CD14-positive monocyte (primary cell): Measurements from ENCODE around the gene C2orf81. TPM values are rescaled to one million over a fixed set of nuclear protein-coding genes. Genes with fewer than 3 reads are reported as not detected.
A peak's percentile ranks its signal among the peaks of the same experiment; 100 is the strongest.

Experiments
- DNase-seq, 3 donors: peaks; one replicate each; pipeline ENCODE4 v3.0.0-alpha.2; 2011 to 2022
- H2AFZ ChIP-seq: 2 replicates; pipeline ENCODE4 v1.6.0; 2012; ENCODE audit warnings: mild to moderate bottlenecking, low read depth, low read length, inconsistent platforms; ENCODE audit not compliant: insufficient read depth, poor library complexity, severe bottlenecking
- H3K27ac ChIP-seq, 2 donors: 1 replicate in 1 of 2; 2 replicates in 1 of 2; pipeline ENCODE4 v1.5.1; 2012 to 2013; ENCODE audit warnings: low read length in 2 of 2, control low read depth in 1 of 2, inconsistent platforms in 1 of 2, low read depth in 1 of 2, mild to moderate bottlenecking in 1 of 2
- H3K27me3 ChIP-seq, 2 donors: one replicate each; pipeline versions ENCODE4 v1.6.0 to v1.6.1; 2011 to 2013; ENCODE audit warnings: low read length in 2 of 2; ENCODE audit not compliant: control insufficient read depth in 2 of 2, insufficient read depth in 2 of 2
- H3K36me3 ChIP-seq, 2 donors: replicated peaks in 1 of 2; 1 replicate in 1 of 2; 2 replicates in 1 of 2; pipeline versions ENCODE4 v1.5.1 to v1.6.1; 2012 to 2013; ENCODE audit warnings: low read length in 2 of 2, control low read depth in 1 of 2, inconsistent platforms in 1 of 2, mild to moderate bottlenecking in 1 of 2; ENCODE audit not compliant: insufficient read depth in 2 of 2, control insufficient read depth in 1 of 2
- H3K4me1 ChIP-seq, 2 donors: 1 replicate in 1 of 2; 2 replicates in 1 of 2; pipeline versions ENCODE4 v1.5.1 to v1.6.1; 2012 to 2013; ENCODE audit warnings: low read length in 2 of 2, control low read depth in 1 of 2, inconsistent platforms in 1 of 2, mild to moderate bottlenecking in 1 of 2, moderate library complexity in 1 of 2; ENCODE audit not compliant: insufficient read depth in 2 of 2, control insufficient read depth in 1 of 2
- H3K4me2 ChIP-seq: replicated peaks from 2 replicates; pipeline ENCODE3; 2012; ENCODE audit warnings: low read length, moderate library complexity, mild to moderate bottlenecking; ENCODE audit not compliant: poor library complexity, severe bottlenecking; ENCODE audit errors: extremely low read depth
- H3K4me3 ChIP-seq, 3 experiments: fragments of 200-600 bp in 1 of 3; sonication (generic) in 1 of 3; replicated peaks in 1 of 3; 1 replicate in 2 of 3; 2 replicates in 1 of 3; pipeline ENCODE4 v1.5.1; 2011 to 2013; ENCODE audit warnings: low read length in 3 of 3, mild to moderate bottlenecking in 3 of 3, control low read depth in 2 of 3, low read depth in 2 of 3, inconsistent platforms in 1 of 3, moderate library complexity in 1 of 3
- H3K79me2 ChIP-seq: 2 replicates; pipeline ENCODE4 v1.6.0; 2012; ENCODE audit warnings: mild to moderate bottlenecking, control low read depth, inconsistent platforms, low read length, moderate library complexity; ENCODE audit not compliant: insufficient read depth
- H3K9ac ChIP-seq: 2 replicates; pipeline ENCODE4 v1.6.0; 2017; ENCODE audit warnings: low read length, mild to moderate bottlenecking; ENCODE audit not compliant: insufficient read depth, poor library complexity, severe bottlenecking
- H3K9me3 ChIP-seq, 2 donors: replicated peaks in 1 of 2; 1 replicate in 1 of 2; 2 replicates in 1 of 2; pipeline versions ENCODE4 v1.5.1 to v1.6.1; 2012 to 2013; ENCODE audit warnings: low read length in 2 of 2, control low read depth in 1 of 2; ENCODE audit not compliant: control insufficient read depth in 1 of 2, insufficient read depth in 1 of 2
- H4K20me1 ChIP-seq: 2 replicates; pipeline ENCODE4 v1.6.0; 2012; ENCODE audit warnings: mild to moderate bottlenecking, low read length, control low read depth, moderate library complexity; ENCODE audit not compliant: insufficient read depth
- H3K27ac Mint-ChIP-seq, 7 donors: one replicate each; pipeline ENCODE4 v1.8.0; 2020; ENCODE audit warnings: mild to moderate bottlenecking in 7 of 7, mixed read lengths in 7 of 7, moderate library complexity in 6 of 7, inconsistent platforms in 2 of 7
- H3K27me3 Mint-ChIP-seq, 3 donors: one replicate each; pipeline ENCODE4 v1.8.0; 2021 to 2022; ENCODE audit warnings: low read depth in 3 of 3, mild to moderate bottlenecking in 3 of 3, mixed read lengths in 3 of 3, moderate library complexity in 3 of 3, inconsistent platforms in 1 of 3
- H3K36me3 Mint-ChIP-seq, 2 donors: one replicate each; pipeline ENCODE4 v1.8.0; 2020; ENCODE audit warnings: mixed read lengths in 2 of 2, inconsistent platforms in 1 of 2, mild to moderate bottlenecking in 1 of 2
- H3K4me1 Mint-ChIP-seq: one replicate; pipeline ENCODE4 v1.8.0; 2020; ENCODE audit warnings: mild to moderate bottlenecking, mixed read lengths
- H3K4me3 Mint-ChIP-seq, 2 donors: one replicate each; pipeline ENCODE4 v1.8.0; 2020; ENCODE audit warnings: mild to moderate bottlenecking in 2 of 2, mixed read lengths in 2 of 2, moderate library complexity in 1 of 2
- H3K9me3 Mint-ChIP-seq, 7 donors: one replicate each; pipeline ENCODE4 v1.8.0; 2020 to 2022; ENCODE audit warnings: mixed read lengths in 7 of 7, mild to moderate bottlenecking in 6 of 7, moderate library complexity in 6 of 7, inconsistent platforms in 2 of 7
- WGBS: methylation state at CpG from one replicate; pipeline ENCODE4 v1.1.5; 2013; ENCODE audit warnings: missing lambda C conversion rate; ENCODE audit not compliant: insufficient coverage; 5-methylcytosine and 5-hydroxymethylcytosine counted together
- intact Hi-C, 2 donors: fragments of 100-400 bp; cut with micrococcal nuclease; formaldehyde crosslinking; loops; one replicate each; pipeline versions ENCODE4 v1.15.0 to v1.15.1; 2023
- polyA plus RNA-seq, 3 donors: library from polyadenylated mRNA; depleted of rRNA in 1 of 3; unstranded in 2 of 3; stranded (reverse) in 1 of 3; fragments of 300-500 nt in 2 of 3; fragments of >200 nt in 1 of 3; fragmentation: Illumina TruSeq in 2 of 3; gene quantifications; 1 replicate in 2 of 3; 2 replicates in 1 of 3; pipeline ENCODE4 v1.2.3, GENCODE V29; 2012 to 2021
- TF ChIP-seq, protein P1 (sequence below): fragments of 200-600 bp; IDR thresholded peaks from one replicate; pipeline ENCODE4 v1.8.0; 2022; ENCODE audit warnings: antibody characterized with exemption, mild to moderate bottlenecking

C2orf81 gene
- polyA plus RNA-seq, 3 donors = 0.49 to 1.7 (median 1.2) TPM

DNA sequence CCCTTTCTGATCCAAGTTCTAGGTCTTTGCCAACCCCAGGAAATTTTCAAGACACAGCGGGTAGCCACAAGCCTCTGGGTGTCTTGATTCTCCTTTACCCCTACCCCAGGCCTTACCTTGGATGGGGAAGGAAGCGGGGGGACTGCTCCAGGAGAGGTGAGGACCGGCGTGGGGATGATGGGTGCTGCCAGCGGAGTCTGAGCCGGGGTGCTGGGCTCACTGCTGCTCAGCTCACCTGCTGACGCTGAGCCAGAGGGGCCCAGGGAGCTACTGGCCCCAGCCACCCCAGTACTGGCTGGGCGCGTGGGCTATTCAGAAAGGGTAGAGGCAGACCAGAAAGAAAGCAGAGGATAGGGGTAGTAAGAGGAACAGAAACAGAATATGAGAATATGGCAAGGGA is 50.0 kb downstream of the C2orf81 start:
- Histone ChIP-seq H3K9ac (no peak overlapping the region), H3K4me1 (no peaks in the 10 kb centered on the region), H3K27ac (no peak overlapping the region), H3K79me2 (no peaks in the 10 kb centered on the region), H3K27me3 (no peaks in the 10 kb centered on the region), H4K20me1 (peaks cover 6% of the 10 kb centered on the region), H3K36me3 (peaks cover 62 to 94% of the 10 kb centered on the region in 2 donors), H3K4me3 (no peak overlapping the region), H2AFZ (no peak overlapping the region), H3K9me3 (no peaks in the 10 kb centered on the region), H3K4me2 (no peak overlapping the region)
- no peaks in the 10 kb centered on the region for H3K27me3 Mint-ChIP-seq
- H3K9me3 Mint-ChIP-seq = no peaks in the 10 kb centered on the region
- H3K36me3 Mint-ChIP-seq = peaks cover 78 to 81% of the 10 kb centered on the region in 2 donors
- H3K4me1 Mint-ChIP-seq = no peaks in the 10 kb centered on the region
- no peak overlapping the region for H3K27ac Mint-ChIP-seq
- intact Hi-C loops = no loop called here
- WGBS = 98% methylated on average over 8 of the region's 9 CpGs
- no peak overlapping the region for H3K4me3 Mint-ChIP-seq
- DNase-seq = no peak
- TF ChIP-seq, protein P1, sequence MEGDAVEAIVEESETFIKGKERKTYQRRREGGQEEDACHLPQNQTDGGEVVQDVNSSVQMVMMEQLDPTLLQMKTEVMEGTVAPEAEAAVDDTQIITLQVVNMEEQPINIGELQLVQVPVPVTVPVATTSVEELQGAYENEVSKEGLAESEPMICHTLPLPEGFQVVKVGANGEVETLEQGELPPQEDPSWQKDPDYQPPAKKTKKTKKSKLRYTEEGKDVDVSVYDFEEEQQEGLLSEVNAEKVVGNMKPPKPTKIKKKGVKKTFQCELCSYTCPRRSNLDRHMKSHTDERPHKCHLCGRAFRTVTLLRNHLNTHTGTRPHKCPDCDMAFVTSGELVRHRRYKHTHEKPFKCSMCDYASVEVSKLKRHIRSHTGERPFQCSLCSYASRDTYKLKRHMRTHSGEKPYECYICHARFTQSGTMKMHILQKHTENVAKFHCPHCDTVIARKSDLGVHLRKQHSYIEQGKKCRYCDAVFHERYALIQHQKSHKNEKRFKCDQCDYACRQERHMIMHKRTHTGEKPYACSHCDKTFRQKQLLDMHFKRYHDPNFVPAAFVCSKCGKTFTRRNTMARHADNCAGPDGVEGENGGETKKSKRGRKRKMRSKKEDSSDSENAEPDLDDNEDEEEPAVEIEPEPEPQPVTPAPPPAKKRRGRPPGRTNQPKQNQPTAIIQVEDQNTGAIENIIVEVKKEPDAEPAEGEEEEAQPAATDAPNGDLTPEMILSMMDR = no peak

DNA sequence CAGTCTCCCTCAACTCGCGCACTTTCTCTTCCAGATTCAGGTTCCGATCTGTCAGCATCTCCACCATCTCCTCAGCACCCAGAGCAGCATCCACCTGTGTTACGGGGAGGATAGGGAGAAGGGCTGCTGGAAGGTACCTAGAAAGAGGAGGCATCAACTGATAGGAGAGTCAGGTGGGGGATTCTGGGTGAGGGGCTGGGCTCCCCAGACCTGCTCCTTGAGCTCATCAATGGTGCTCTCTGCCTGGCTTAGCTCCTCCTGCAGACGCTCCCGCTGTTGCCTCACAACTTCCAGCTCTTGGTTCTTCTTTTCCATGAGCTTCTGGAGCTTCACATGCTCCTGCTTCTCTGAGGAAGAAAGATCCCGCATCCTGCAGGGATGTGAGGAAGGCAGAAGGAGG is 51.4 kb downstream of the C2orf81 start:
- Histone ChIP-seq H4K20me1 (peaks cover 6% of the 10 kb centered on the region), H2AFZ (no peak overlapping the region), H3K4me2 (no peak overlapping the region), H3K27me3 (no peaks in the 10 kb centered on the region), H3K9me3 (no peaks in the 10 kb centered on the region), H3K27ac (no peak overlapping the region), H3K4me3 (no peak overlapping the region), H3K4me1 (no peaks in the 10 kb centered on the region), H3K9ac (no peak overlapping the region), H3K36me3 (peaks cover 66 to 94% of the 10 kb centered on the region in 2 donors), H3K79me2 (no peaks in the 10 kb centered on the region)
- Mint-ChIP-seq H3K4me1 (no peaks in the 10 kb centered on the region), H3K9me3 (no peaks in the 10 kb centered on the region), H3K27ac (peak overlapping the region in 1 of 7 donors; percentile 39), H3K36me3 (peaks cover 81% of the 10 kb centered on the region in 2 donors), H3K27me3 (peaks cover 0 to 1% (median 0%) of the 10 kb centered on the region in 3 donors), H3K4me3 (no peak overlapping the region)
- no peak for DNase-seq
- WGBS = no CpG with 5 or more reads among the region's 7 CpGs
- TF ChIP-seq, protein P1 = no peak
- intact Hi-C loops = no loop called here
